Small intestine (tissue), 7 donors: ENCODE results near the gene FRG1. TPM values are rescaled to one million over a fixed set of nuclear protein-coding genes. Genes with fewer than 3 reads are reported as not detected.
"Not testable (repeated sequence)": the region's sequence is repeated elsewhere in the genome, so short reads cannot be mapped to it uniquely, and the experiment has no call there.

ENCODE experiments used
- DNase-seq, 2 donors: peaks; one replicate each; pipeline versions ENCODE4 v3.0.0 to v3.0.0-alpha.2; 2013
- FAIRE-seq: peaks from 2 replicates; lab custom pipeline; 2012; peaks lifted over from hg19 to GRCh38; lab: Jason Lieb, UNC
- H3K27ac ChIP-seq, 3 donors: one replicate each; pipeline ENCODE4 v1.5.1; 2013; ENCODE audit warnings: low read length in 2 of 3, mild to moderate bottlenecking in 2 of 3, control low read depth in 1 of 3, inconsistent platforms in 1 of 3, low read depth in 1 of 3, moderate library complexity in 1 of 3
- H3K27me3 ChIP-seq, 3 donors: one replicate each; pipeline ENCODE4 v1.6.1; 2013; ENCODE audit warnings: low read length in 3 of 3, inconsistent platforms in 1 of 3; ENCODE audit not compliant: control insufficient read depth in 3 of 3, insufficient read depth in 3 of 3
- H3K36me3 ChIP-seq, 3 donors: one replicate each; pipeline ENCODE4 v1.6.1; 2013; ENCODE audit warnings: low read length in 3 of 3, inconsistent platforms in 1 of 3, low read depth in 1 of 3, mild to moderate bottlenecking in 1 of 3, moderate library complexity in 1 of 3; ENCODE audit not compliant: control insufficient read depth in 3 of 3, insufficient read depth in 2 of 3
- H3K4me1 ChIP-seq, 3 donors: one replicate each; pipeline ENCODE4 v1.6.1; 2013; ENCODE audit warnings: low read length in 2 of 3, inconsistent platforms in 1 of 3, low read depth in 1 of 3, mild to moderate bottlenecking in 1 of 3, moderate library complexity in 1 of 3; ENCODE audit not compliant: control insufficient read depth in 3 of 3, insufficient read depth in 2 of 3
- H3K4me3 ChIP-seq, 3 donors: one replicate each; pipeline ENCODE4 v1.5.1; 2013; ENCODE audit warnings: low read length in 3 of 3, control low read depth in 1 of 3, inconsistent platforms in 1 of 3, low read depth in 1 of 3, mild to moderate bottlenecking in 1 of 3, moderate library complexity in 1 of 3
- H3K9me3 ChIP-seq, 2 donors: one replicate each; pipeline ENCODE4 v1.6.1; 2013; ENCODE audit warnings: low read depth in 1 of 2, low read length in 1 of 2; ENCODE audit not compliant: control insufficient read depth in 2 of 2, insufficient read depth in 1 of 2
- WGBS, 3 donors: extraction: QIAGEN DNeasy Blood & Tissue Kit; methylation state at CpG; one replicate each; pipeline ENCODE4 v1.1.7; 2013; 5-methylcytosine and 5-hydroxymethylcytosine counted together
- polyA plus RNA-seq, 4 donors: library from polyadenylated mRNA; stranded (reverse) in 3 of 4; unstranded in 1 of 4; fragments of 200-250 nt in 3 of 4; fragments of 120-200 nt in 1 of 4; gene quantifications; one replicate each; pipeline versions ENCODE4 v1.2.1 to v1.2.3, GENCODE V29; 2013
- donor health status: healthy with polysubstance abuse.
- donor health status: control.
- donor health status: control.
- donor health status: Bipolar disorder and iron deficiency.
- donor health status: healthy.

FRG1 gene
- polyA plus RNA-seq, 4 donors, result 35.6 to 40.4 (median 38.7) TPM

DNA sequence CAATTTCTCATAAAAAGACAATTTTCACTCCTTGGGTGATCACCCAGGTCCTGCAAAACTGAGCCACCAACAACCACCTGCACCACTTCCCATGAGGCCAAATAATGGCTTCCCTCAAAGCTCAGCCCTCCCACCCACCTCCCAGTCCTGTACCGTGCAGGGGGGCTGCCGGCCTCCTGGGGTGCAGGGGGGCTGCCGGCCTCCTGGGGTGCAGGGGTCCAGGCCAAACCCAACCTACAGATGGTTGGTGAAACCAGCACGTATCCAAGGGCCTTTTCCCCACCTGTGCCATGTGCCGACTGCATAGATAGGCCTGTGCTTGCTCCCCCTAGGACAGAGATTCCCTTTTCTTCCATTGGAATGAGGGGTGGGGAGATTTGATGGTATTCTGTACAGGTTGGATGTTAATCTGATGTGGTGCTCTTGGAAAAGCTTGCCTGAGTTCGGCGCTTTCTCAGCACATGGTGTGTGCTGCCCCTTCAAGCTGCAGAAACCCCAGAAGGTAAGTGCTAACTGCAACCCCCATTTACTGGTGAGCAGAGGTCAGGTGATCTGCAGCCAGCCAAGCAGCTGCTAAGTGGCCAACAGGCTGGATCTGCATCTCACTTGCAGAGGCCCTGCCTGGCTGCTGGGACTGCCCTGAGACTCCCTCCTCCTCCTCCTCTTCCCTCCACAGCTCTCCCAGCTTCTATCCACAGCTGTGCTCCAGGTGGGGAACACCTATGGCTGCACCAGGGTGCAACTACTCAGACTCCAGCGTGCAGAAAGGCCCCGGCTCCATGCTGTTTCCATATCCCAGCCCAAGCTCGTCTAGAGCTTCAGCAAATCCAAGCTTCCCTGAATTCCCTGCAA lies 38.8 kb downstream of the FRG1 start:
- H3K27me3 ChIP-seq, result no peaks in the 10 kb centered on the region
- no peaks in the 10 kb centered on the region for H3K36me3 ChIP-seq
- no peak overlapping the region for H3K27ac ChIP-seq
- H3K4me1 ChIP-seq, result no peaks in the 10 kb centered on the region
- no peaks in the 10 kb centered on the region for H3K9me3 ChIP-seq
- H3K4me3 ChIP-seq, result no peak overlapping the region
- DNase-seq (no peak), FAIRE-seq (no peak)
- WGBS, 3 donors, result 48 to 63% (median 53%) methylated on average over 10 of the region's 10 CpGs

GRCh38 chr4:189980292-189980691 lies 39.6 kb downstream of the FRG1 start:
- not testable (repeated sequence) for H3K36me3 ChIP-seq, DNase-seq, H3K4me3 ChIP-seq, FAIRE-seq, H3K4me1 ChIP-seq, H3K27ac ChIP-seq, H3K27me3 ChIP-seq, H3K9me3 ChIP-seq
- 31 to 65% (median 41%) methylated on average over 2 of the region's 2 CpGs for WGBS, 3 donors

DNA sequence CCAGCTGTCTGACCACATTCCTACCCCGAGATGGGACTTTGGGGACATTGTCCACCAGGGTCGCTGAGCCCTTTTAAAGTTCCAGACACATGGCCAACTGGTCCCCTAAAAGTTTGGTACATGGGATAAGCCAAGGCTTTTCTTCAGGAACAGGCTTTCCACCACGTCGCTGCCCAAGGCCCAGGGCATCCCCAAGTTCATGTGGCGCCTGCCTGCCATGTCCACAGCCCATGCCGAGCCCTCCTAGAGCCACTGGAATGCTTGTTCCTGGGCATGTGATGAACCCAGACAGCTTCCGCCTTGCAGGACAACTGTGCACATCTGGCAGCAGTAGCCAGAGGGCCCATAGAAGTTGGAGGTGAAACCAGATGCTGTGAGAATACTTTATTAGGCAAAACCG lies 41.3 kb downstream of the FRG1 start:
- DNase-seq, result no peak
- Histone ChIP-seq H3K36me3 (no peaks in the 10 kb centered on the region), H3K27ac (no peak overlapping the region), H3K4me1 (no peaks in the 10 kb centered on the region), H3K27me3 (no peaks in the 10 kb centered on the region), H3K9me3 (no peaks in the 10 kb centered on the region), H3K4me3 (no peak overlapping the region)
- WGBS, 3 donors, result 72 to 85% (median 82%) methylated on average over 8 of the region's 8 CpGs
- no peak for FAIRE-seq

DNA sequence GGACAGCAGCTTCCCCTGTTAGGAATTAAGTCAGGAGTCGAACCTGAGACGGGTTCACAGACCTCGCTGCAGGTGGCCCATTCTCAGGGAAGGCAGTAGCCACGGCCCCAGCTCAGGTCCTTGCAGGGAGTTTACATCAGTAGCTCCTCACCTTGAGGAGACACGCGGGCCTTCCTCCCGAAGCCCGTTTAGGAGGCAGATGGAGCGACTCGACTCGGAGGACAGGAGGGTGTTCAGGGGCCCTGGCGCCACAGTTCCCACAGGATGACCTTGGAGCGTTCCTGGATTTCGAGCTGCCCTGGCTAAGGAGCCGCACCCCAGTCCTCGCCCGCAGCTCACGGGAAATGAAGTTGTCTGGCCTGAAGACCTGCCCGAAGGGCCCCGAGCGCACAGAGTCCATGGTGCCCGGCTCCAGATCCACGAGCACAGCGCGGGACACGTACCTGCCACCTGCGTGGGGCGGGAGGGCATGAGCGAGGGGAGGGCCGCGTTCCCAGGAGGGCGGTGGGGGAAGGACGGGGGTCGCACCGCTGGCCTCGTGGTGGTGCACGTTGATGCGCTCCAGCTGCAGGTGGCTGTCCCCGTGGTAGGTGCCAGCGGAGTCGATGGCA lies 43.3 kb downstream of the FRG1 start:
- H3K9me3 ChIP-seq, H3K4me3 ChIP-seq, H3K27ac ChIP-seq, H3K4me1 ChIP-seq, FAIRE-seq, H3K36me3 ChIP-seq, H3K27me3 ChIP-seq, DNase-seq: not testable (repeated sequence)
- WGBS, 3 donors, result 82 to 87% (median 85%) methylated on average over 13 to 35 of the region's 41 CpGs

GRCh38 chr4:189984661-189985060 lies 44.0 kb downstream of the FRG1 start:
- H3K9me3 ChIP-seq, H3K27me3 ChIP-seq, H3K36me3 ChIP-seq, H3K27ac ChIP-seq, FAIRE-seq, DNase-seq, H3K4me3 ChIP-seq, H3K4me1 ChIP-seq: not testable (repeated sequence)
- WGBS, 3 donors, result 75 to 80% (median 80%) methylated on average over 15 to 21 of the region's 31 CpGs

- DNase-seq, H3K27me3 ChIP-seq, H3K9me3 ChIP-seq, H3K4me3 ChIP-seq, H3K4me1 ChIP-seq, H3K27ac ChIP-seq, H3K36me3 ChIP-seq, FAIRE-seq: not testable (repeated sequence)
- 45 to 59% (median 58%) methylated on average over 3 to 4 of the region's 4 CpGs for WGBS, 3 donors
Measured at GRCh38 chr4:189985651-189986243, 45.1 kb downstream of the FRG1 start.

DNA sequence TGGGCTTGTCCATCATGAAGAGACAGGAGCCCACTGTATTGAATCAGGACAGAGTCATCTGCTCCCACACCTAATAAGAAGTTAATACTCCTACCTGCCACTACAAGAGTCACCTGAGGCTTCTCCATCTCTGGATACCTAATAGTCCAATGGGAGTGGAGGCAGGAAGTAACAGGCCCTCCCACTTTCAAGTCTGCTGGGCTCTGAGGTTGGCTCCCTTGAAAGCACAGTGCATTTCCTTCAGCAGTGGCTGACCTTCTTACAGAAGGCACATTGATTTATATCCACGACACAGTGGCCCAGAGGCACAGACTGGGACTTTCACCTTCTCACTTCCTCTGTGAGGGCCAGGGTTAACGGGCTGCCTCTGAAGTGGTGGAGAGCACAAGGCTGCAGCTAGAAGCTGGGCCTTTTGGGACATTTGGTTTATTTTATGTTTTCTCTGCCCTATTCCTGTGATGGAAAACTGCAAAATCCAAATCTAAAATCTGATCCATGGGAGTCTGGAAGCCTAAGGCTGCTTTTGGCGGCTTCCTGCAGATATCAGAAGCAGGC lies 48.3 kb downstream of the FRG1 start:
- H3K27me3 ChIP-seq, result no peaks in the 10 kb centered on the region
- no peaks in the 10 kb centered on the region for H3K9me3 ChIP-seq
- H3K4me1 ChIP-seq, result no peaks in the 10 kb centered on the region
- no peak overlapping the region for H3K27ac ChIP-seq
- WGBS, 3 donors, result 48 to 53% (median 49%) methylated on average over 3 of the region's 3 CpGs
- no peak overlapping the region for H3K4me3 ChIP-seq
- no peaks in the 10 kb centered on the region for H3K36me3 ChIP-seq
- DNase-seq, result no peak
- FAIRE-seq, result no peak

DNA sequence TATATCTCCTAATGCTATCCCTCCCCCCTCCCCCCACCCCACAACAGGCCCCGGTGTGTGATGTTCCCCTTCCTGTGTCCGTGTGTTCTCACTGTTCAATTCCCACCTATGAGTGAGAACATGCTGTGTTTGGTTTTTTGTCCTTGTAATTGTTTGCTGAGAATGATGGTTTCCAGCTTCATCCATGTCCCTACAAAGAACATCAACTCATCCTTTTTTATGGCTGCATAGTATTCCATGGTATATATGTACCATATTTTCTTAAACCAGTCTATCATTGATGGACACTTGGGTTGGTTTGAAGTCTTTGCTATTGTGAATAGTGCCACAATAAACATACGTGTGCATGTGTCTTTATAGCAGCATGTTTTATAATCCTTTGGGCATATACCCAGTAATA lies 49.3 kb downstream of the FRG1 start:
- not testable (repeated sequence) for H3K4me3 ChIP-seq, H3K4me1 ChIP-seq, H3K27me3 ChIP-seq, DNase-seq, H3K36me3 ChIP-seq, H3K27ac ChIP-seq, H3K9me3 ChIP-seq, FAIRE-seq
- WGBS, 3 donors, result 68 to 82% (median 80%) methylated on average over 2 to 3 of the region's 3 CpGs
